SJSA1 (cell line): ENCODE data around the gene CHSY1. TPM values are rescaled to one million over a fixed set of nuclear protein-coding genes. Genes with fewer than 3 reads are reported as not detected.
A peak's percentile ranks its signal among the peaks of the same experiment; 100 is the strongest.

ENCODE experiments used
- DNase-seq, 2 experiments: peaks; one replicate each; pipeline ENCODE4 v3.0.0-alpha.2; 2015 to 2020; ENCODE audit warnings: low spot score in 2 of 2, low read depth in 1 of 2
- H3K27ac ChIP-seq: fragments of 250-450 bp; sonication (Bioruptor Pico); 2 replicates; pipeline ENCODE4 v1.5.1; 2020; ENCODE audit warnings: mild to moderate bottlenecking, moderate library complexity
- H3K27me3 ChIP-seq: fragments of 250-450 bp; sonication (Bioruptor Pico); replicated peaks from 2 replicates; pipeline ENCODE4 v1.5.1; 2020; ENCODE audit warnings: mild to moderate bottlenecking, moderate library complexity
- H3K36me3 ChIP-seq: fragments of 250-450 bp; sonication (Bioruptor Pico); 2 replicates; pipeline ENCODE4 v1.5.1; 2020; ENCODE audit warnings: mild to moderate bottlenecking
- H3K4me1 ChIP-seq: fragments of 250-450 bp; sonication (Bioruptor Pico); replicated peaks from 2 replicates; pipeline ENCODE4 v1.6.1; 2021; ENCODE audit warnings: mild to moderate bottlenecking
- H3K4me3 ChIP-seq: fragments of 250-450 bp; sonication (Bioruptor Pico); 2 replicates; pipeline ENCODE4 v1.5.1; 2020; ENCODE audit warnings: mild to moderate bottlenecking
- H3K9me3 ChIP-seq: fragments of 250-450 bp; sonication (Bioruptor Pico); replicated peaks from 2 replicates; pipeline ENCODE4 v1.5.1; 2020; ENCODE audit warnings: mild to moderate bottlenecking
- total RNA-seq: library from RNA; depleted of rRNA; stranded (reverse); fragments of >200 nt; shearing (Covaris generic); gene quantifications from 2 replicates; pipeline ENCODE4 v1.2.3, GENCODE V29; 2014

The CHSY1 gene
- total RNA-seq, 1 experiment from 2014 or later: 62.8 TPM

DNA sequence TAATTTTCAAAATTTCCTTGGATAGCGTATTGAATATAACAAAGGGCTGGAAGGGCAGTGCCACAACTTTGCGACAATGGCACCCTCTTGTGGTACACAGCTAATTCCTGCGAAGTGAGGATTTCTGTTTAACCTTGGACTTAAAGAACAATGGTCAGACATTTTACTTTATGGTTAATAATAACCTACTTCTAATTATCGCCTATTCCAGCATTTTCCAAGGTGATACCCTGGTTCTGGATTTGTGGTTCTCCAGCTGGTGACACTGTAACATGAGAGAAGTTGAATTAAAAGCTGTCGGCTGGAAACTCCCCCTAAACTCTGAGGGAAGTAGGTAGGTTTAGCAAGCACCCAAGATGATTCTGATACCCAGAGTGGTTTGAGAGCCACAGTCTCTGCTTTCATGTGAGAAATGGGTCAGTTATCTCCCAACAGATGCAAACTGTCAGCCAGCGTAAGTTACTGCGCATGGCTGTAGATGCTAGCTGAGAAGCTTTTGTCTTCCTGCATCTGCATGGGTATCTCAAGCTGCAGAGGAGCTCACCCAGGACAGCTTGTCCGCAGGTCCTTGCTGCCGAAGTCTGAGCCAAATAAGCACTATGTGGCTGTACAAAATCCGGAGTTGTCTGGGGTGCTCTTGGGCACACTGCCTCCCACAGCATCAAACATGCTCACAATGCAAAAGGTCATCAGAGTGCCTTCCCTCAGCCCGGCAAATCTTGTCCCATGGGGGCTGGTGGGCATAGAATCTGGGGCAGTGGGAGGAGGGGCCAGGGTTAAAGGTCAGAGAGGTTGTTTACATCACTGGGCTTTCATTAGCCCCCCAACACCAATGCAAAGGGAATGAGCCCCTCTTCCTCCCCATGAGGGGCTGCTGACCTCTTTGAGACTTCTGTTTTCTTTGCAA, 6.6 kb upstream of the CHSY1 start:
- no peak overlapping the region for H3K4me3 ChIP-seq
- DNase-seq: peak in 1 of 2 experiments; percentile 58

GRCh38 chr15:101256757-101257156, 4.9 kb upstream of the CHSY1 start:
- DNase-seq: no peak
- no peaks in the 10 kb centered on the region for H3K27me3 ChIP-seq
- H3K27ac ChIP-seq: no peak overlapping the region
- H3K9me3 ChIP-seq: no peaks in the 10 kb centered on the region; the same call in 1 of the 2 replicates
- peaks cover under 1% of the 10 kb centered on the region; the same call in 1 of the 2 replicates for H3K36me3 ChIP-seq
- no peak overlapping the region for H3K4me3 ChIP-seq
- peaks cover 10% of the 10 kb centered on the region for H3K4me1 ChIP-seq

More for the DNA sequence above, 6.6 kb upstream of the CHSY1 start:
- Histone ChIP-seq H3K9me3 (no peaks in the 10 kb centered on the region; the same call in 1 of the 2 replicates), H3K27ac (no peak overlapping the region), H3K4me1 (no peaks in the 10 kb centered on the region; the same call in none of the 2 replicates), H3K36me3 (no peaks in the 10 kb centered on the region), H3K27me3 (no peaks in the 10 kb centered on the region)

DNA sequence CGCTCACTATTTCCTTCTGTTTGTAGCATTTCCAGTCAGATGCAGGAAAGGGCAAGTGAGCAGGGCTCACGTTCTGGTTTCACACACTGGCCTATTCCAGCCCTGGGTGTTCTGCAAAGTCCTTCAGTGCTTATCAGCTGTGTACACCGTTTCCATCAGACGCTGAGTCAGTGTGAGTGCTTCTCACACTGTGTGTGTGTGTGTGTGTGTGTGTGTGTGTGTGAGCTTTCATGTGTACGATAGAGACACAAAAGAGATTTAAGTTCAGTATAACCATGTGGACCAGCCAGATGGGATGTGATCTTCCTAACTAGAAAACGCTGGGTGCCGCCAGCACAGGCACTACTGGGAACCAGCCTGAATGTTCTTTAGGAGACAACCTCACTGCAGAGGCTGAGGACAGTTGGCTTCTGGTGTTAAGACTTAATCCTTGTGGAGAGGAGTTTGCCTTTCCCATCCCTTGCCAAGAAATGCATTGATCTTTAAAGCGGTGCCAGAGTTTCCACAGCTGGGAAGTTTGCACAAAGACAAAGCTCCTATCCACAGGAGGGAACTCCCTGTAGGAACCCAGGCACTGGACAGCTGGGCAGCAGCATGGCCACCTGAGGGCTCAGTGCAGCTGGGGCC, 3.9 kb upstream of the CHSY1 start:
- Histone ChIP-seq H3K36me3 (peaks cover 7% of the 10 kb centered on the region), H3K4me1 (peaks cover 10% of the 10 kb centered on the region), H3K4me3 (no peak overlapping the region), H3K9me3 (no peaks in the 10 kb centered on the region; the same call in 1 of the 2 replicates), H3K27ac (no peak overlapping the region), H3K27me3 (no peaks in the 10 kb centered on the region)
- DNase-seq: peak in 1 of 2 experiments; percentile 13

DNA sequence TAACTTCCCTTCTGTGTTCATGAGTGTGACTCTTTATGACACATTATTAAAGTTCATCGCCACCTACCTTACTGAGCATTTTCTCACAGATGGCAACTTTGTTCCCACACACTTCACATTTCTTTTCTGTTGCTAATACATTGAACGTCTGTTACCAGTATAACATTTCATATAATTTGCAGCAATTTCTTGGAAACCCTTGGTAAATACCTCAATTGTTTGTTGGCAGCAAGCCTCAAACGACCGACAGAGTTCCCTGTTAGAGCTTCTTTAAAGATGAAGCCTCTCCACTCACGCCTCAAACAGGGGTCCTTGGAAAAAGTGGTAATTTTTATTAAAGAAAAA, 3.2 kb upstream of the CHSY1 start:
- no peak overlapping the region for H3K27ac ChIP-seq
- peaks cover 14% of the 10 kb centered on the region for H3K36me3 ChIP-seq
- no peaks in the 10 kb centered on the region for H3K27me3 ChIP-seq
- H3K9me3 ChIP-seq: no peaks in the 10 kb centered on the region; the same call in 1 of the 2 replicates
- no peak overlapping the region for H3K4me3 ChIP-seq
- DNase-seq: no peak
- peaks cover 16% of the 10 kb centered on the region for H3K4me1 ChIP-seq

- H3K27me3 ChIP-seq: no peaks in the 10 kb centered on the region
- H3K27ac ChIP-seq: no peak overlapping the region
- peaks cover 19% of the 10 kb centered on the region for H3K36me3 ChIP-seq
- no peak overlapping the region for H3K4me3 ChIP-seq
- no peak for DNase-seq
- peaks cover 21% of the 10 kb centered on the region for H3K4me1 ChIP-seq
- H3K9me3 ChIP-seq: no peaks in the 10 kb centered on the region; the same call in 1 of the 2 replicates
Observed at GRCh38 chr15:101254157-101255050, 2.6 kb upstream of the CHSY1 start.

GRCh38 chr15:101252836-101253235, 988 bp upstream of the CHSY1 start:
- H3K36me3 ChIP-seq: peaks cover 32% of the 10 kb centered on the region
- H3K4me1 ChIP-seq: peaks cover 21% of the 10 kb centered on the region
- no peak for DNase-seq
- no peaks in the 10 kb centered on the region for H3K27me3 ChIP-seq
- peak overlapping the region; percentile 98 for H3K4me3 ChIP-seq
- no peaks in the 10 kb centered on the region; the same call in 1 of the 2 replicates for H3K9me3 ChIP-seq
- peak overlapping the region; percentile 42; the same call in 1 of the 2 replicates for H3K27ac ChIP-seq

DNA sequence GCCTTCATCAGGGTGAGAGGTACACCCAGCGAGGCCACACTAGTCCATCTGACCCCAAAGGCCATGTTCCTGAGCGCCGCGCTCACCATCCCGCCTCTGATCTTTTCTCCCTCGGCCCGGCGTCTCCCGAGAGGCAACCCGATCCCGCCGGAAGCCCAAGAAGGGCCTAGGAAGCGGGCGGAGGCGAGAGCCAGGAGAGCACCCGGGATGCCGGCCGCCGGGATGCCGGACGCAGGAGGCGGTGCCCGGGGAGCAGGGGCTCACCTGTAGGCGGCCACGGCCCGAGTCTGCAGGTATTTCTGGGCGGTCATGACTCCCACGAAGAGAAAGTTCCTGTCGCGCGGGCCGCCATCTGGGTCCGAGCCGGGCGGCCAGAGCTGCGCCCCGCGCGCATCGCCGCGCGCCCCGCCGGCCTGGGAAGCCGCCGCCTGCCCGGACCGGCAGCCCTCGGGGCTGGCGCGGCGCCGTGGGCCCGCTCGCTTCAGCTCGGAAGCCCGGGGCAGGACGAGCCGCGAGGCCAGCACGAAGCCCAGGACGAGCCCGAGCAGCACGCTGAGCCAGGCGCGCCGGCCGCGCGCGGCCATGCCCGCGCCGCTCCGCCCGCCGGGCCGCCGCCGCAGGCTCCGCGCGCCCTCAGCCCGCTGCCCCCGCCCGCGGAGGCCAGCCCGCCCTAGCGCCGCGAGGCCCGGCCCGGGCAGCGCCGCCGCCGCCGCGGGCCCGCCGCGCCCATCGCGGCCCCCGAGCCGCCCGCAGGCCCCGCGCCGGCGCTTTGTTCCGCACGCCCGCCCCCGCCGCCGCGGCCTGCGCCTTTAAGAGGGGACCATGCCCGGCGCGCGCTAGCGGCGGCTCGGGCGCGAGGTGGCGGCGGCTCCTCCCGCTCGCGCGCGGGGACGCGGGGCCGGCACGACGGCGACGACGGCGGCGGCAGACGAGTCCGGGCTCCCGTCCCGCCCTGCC, 697 bp downstream of the CHSY1 start:
- peaks cover 21% of the 10 kb centered on the region for H3K4me1 ChIP-seq
- peak overlapping the region; percentile 98 for H3K4me3 ChIP-seq
- H3K27me3 ChIP-seq: no peaks in the 10 kb centered on the region
- peaks cover 47% of the 10 kb centered on the region for H3K36me3 ChIP-seq
- peak overlapping the region; percentile 58 for H3K27ac ChIP-seq
- H3K9me3 ChIP-seq: no peaks in the 10 kb centered on the region; the same call in 1 of the 2 replicates
- DNase-seq: peak in 1 of 2 experiments; percentile 34

DNA sequence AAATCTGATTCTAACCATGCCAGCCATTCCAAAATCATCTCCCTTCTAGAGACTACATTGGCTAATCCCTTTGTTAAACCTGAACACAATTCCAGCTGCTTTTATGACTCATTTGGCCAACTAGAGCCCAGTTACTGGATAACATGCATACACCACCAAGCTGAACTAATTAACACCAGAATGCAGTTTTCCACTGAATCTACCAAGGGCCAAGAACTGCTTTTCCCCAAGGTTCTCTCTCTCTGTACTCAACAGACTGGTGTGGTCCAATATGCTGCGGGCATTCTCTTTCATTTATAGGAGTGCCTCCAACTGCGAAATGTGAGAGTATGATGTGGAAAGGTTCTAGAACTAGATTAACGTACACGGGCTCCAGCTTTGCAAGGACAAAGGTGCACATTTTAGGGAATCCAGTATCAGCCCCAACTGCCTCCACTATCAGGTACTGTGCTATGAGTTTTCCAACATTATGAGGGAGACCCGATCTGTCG, 1.5 kb downstream of the CHSY1 start:
- H3K4me1 ChIP-seq: peaks cover 27% of the 10 kb centered on the region
- peak in 1 of 2 experiments; percentile 60 for DNase-seq
- H3K9me3 ChIP-seq: no peaks in the 10 kb centered on the region; the same call in 1 of the 2 replicates
- H3K27me3 ChIP-seq: no peaks in the 10 kb centered on the region
- H3K4me3 ChIP-seq: peak overlapping the region; percentile 98
- peaks cover 54% of the 10 kb centered on the region for H3K36me3 ChIP-seq
- H3K27ac ChIP-seq: no peak overlapping the region

- Histone ChIP-seq H3K4me3 (no peak overlapping the region), H3K27me3 (no peaks in the 10 kb centered on the region), H3K4me1 (peaks cover 48% of the 10 kb centered on the region), H3K36me3 (peaks cover 65% of the 10 kb centered on the region), H3K27ac (no peak overlapping the region), H3K9me3 (no peaks in the 10 kb centered on the region)
- DNase-seq: no peak
Observed at GRCh38 chr15:101248274-101248673, 3.6 kb downstream of the CHSY1 start.

DNA sequence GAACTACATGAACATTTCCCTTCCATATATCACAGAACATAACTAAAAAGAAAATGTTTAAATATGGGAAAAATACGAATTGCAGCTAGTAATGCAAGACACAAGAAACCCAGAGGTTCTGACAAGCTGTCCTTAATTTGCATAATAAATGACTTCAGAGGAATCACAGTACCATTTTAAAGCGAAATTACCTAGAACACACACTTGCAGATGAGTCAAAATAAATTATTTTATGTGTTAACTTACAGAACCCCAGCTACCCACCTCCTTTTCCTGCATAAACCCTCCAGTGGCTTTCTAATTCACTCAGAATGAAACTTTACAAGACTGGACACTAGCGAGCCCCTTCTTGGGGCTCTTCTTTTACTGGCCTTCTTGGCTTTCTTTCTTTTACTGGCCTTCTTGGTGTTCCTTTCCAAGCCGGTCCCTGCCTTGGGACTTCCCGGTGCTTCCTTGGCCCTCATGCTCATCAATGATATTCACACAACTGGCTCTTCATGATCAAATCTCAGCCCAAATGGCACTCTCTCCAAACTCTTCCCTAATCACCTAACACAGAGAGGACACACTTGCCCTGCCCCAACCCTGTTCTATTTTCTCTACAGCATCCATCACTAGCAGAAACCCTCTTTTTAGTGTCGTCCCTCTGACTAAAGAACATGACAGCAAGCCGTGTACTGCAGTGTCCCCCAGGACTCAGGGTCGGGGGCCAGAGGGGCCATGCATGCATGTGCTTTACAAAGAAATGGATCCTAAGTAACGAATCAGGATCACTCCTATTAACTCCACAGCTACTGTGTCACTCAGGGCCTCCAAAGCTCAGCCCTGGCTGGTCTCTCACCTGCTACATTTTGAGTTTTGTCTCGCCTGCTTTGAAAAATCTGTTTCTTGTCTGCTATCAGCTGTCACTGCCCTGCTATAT, 4.8 kb downstream of the CHSY1 start:
- H3K27ac ChIP-seq: no peak overlapping the region
- H3K4me1 ChIP-seq: peaks cover 49% of the 10 kb centered on the region
- DNase-seq: no peak
- H3K36me3 ChIP-seq: peaks cover 65% of the 10 kb centered on the region
- no peak overlapping the region for H3K4me3 ChIP-seq
- no peaks in the 10 kb centered on the region for H3K9me3 ChIP-seq
- H3K27me3 ChIP-seq: no peaks in the 10 kb centered on the region

DNA sequence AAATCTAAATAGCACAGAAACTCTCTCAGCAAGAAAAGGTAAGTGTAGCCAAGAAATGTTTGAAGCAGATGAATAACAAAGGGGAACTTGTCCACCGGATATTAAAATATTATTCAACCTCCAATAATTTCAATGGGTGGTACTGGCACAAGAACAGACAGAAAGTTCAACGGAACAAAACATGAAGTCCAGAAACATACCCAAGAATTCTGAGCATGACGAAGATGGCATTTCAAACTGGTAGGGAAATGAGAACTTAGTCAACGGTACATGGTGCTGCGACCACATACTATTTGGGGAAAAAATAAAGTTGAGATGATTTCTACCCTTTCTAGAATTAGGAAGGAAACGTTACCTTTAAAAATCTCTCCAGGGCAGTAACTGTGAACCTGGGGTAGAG, 5.5 kb downstream of the CHSY1 start:
- H3K9me3 ChIP-seq: no peaks in the 10 kb centered on the region
- peaks cover 51% of the 10 kb centered on the region for H3K4me1 ChIP-seq
- H3K4me3 ChIP-seq: no peak overlapping the region
- no peak for DNase-seq
- no peaks in the 10 kb centered on the region for H3K27me3 ChIP-seq
- H3K36me3 ChIP-seq: peaks cover 63% of the 10 kb centered on the region
- no peak overlapping the region for H3K27ac ChIP-seq
